ENCODE results near the gene ANO7. TPM values are rescaled to one million over a fixed set of nuclear protein-coding genes. Genes with fewer than 3 reads are reported as not detected.

ANO7 gene
- total RNA-seq, 1 experiment from 2014 or later: 0.84 TPM

GRCh38 chr2:241199286-241199685, 10.8 kb downstream of the ANO7 start:
- no peak overlapping the region for H2AFZ ChIP-seq (ENCODE audit: low read depth, low read length, poor library complexity, severe bottlenecking)
- no peaks in the 10 kb centered on the region for H3K27me3 ChIP-seq (ENCODE audit: insufficient read depth, low read length)
- H3K9me3 ChIP-seq (ENCODE audit: control insufficient read depth in 1 of 2, insufficient read depth in 1 of 2, low read depth in 1 of 2, low read length in 2 of 2): no peaks in the 10 kb centered on the region
- H3K27ac ChIP-seq (ENCODE audit: low read depth, low read length): no peak overlapping the region
- no peaks in the 10 kb centered on the region for H3K36me3 ChIP-seq (ENCODE audit: control insufficient read depth in 1 of 2, insufficient read depth in 2 of 2, low read length in 2 of 2)
- TF ChIP-seq ZNF274 (IDR thresholded peaks at IDR 0.05; ENCODE audit: low read depth, low read length): no peak
- no peak for TF ChIP-seq SRF (IDR thresholded peaks at IDR 0.05; ENCODE audit: low read depth)
- no peak for TF ChIP-seq CBX3 (IDR thresholded peaks at IDR 0.05; ENCODE audit: low read depth)
- no peak for TF ChIP-seq ATF3 (IDR thresholded peaks at IDR 0.05)
- TF ChIP-seq SP1 (IDR thresholded peaks at IDR 0.05; ENCODE audit: low read depth): no peak
- TF ChIP-seq CEBPB (IDR thresholded peaks at IDR 0.05; ENCODE audit: low read depth): no peak
- no peak for TF ChIP-seq FOSL1 (IDR thresholded peaks at IDR 0.05; ENCODE audit: low read depth)
- TF ChIP-seq SIN3A (IDR thresholded peaks at IDR 0.05; ENCODE audit: low read depth): no peak
- no peak for TF ChIP-seq REST (IDR thresholded peaks at IDR 0.05; ENCODE audit: low read depth)
- no peak for TF ChIP-seq CTCF (IDR thresholded peaks at IDR 0.05 in 2 of 3, conservative IDR thresholded peaks at IDR 0.05 in 1 of 3; ENCODE audit: borderline replicate concordance in 1 of 3, insufficient read depth in 1 of 3, low read depth in 2 of 3, low read length in 2 of 3)
- TF ChIP-seq EGR1 (IDR thresholded peaks at IDR 0.05; ENCODE audit: low read depth): no peak
- H3K4me2 ChIP-seq (ENCODE audit: low read length): no peak overlapping the region
- ATAC-seq (no peak), DNase-seq (ENCODE audit: low read depth, low spot score) (no peak)
- H3K9me2 ChIP-seq (ENCODE audit: insufficient read depth): no peaks in the 10 kb centered on the region
- no peaks in the 10 kb centered on the region for H4K20me1 ChIP-seq (ENCODE audit: insufficient read depth)
- RAD21 ChIA-PET (ENCODE audit: low non-redundant PET in 1 of 2, low total read pairs in 2 of 2, uncharacterized antibody in 2 of 2, unreplicated experiment in 2 of 2): no interaction called here
- CTCF ChIA-PET: no interaction called here
- BruUV-seq (replicated peaks): no TSS peak
- no peaks in the 10 kb centered on the region for H3K4me1 ChIP-seq (ENCODE audit: control insufficient read depth in 1 of 2, insufficient read depth in 2 of 2, low read length in 2 of 2)
- H3K79me2 ChIP-seq (ENCODE audit: insufficient read depth, low read length): no peaks in the 10 kb centered on the region
- POLR2A ChIA-PET: no interaction called here
- no peak overlapping the region for H3K9ac ChIP-seq (ENCODE audit: low read length)
- intact Hi-C loops (cut with micrococcal nuclease): no loop called here
- H3K4me3 ChIP-seq (replicated peaks in 1 of 2; ENCODE audit: low read depth in 1 of 2, low read length in 2 of 2): no peak overlapping the region
